Ovary (tissue), 3 donors: Measurements from ENCODE around the gene ATP6V0E1.

Experiments used
- EP300 ChIP-seq: sonication (generic); formaldehyde crosslinking; IDR thresholded peaks from one replicate; pipeline ENCODE4 v1.6.1; 2017; ENCODE audit warnings: antibody characterized with exemption
- POLR2A ChIP-seq: fragments of 450-650 bp; IDR thresholded peaks from one replicate; pipeline ENCODE4 v1.6.1; 2017; ENCODE audit warnings: antibody characterized with exemption, mild to moderate bottlenecking, moderate library complexity
- TF ChIP-seq, protein P1 (sequence below), 3 donors: fragments of 450-650 bp in 2 of 3; fragments of 200-600 bp in 1 of 3; IDR thresholded peaks; one replicate each; pipeline versions ENCODE4 v1.5.1 to v1.8.0; 2016 to 2022; ENCODE audit warnings: antibody characterized with exemption in 3 of 3, mild to moderate bottlenecking in 1 of 3
- donor health status: DM: no; HTN: no; CAD: no.

DNA sequence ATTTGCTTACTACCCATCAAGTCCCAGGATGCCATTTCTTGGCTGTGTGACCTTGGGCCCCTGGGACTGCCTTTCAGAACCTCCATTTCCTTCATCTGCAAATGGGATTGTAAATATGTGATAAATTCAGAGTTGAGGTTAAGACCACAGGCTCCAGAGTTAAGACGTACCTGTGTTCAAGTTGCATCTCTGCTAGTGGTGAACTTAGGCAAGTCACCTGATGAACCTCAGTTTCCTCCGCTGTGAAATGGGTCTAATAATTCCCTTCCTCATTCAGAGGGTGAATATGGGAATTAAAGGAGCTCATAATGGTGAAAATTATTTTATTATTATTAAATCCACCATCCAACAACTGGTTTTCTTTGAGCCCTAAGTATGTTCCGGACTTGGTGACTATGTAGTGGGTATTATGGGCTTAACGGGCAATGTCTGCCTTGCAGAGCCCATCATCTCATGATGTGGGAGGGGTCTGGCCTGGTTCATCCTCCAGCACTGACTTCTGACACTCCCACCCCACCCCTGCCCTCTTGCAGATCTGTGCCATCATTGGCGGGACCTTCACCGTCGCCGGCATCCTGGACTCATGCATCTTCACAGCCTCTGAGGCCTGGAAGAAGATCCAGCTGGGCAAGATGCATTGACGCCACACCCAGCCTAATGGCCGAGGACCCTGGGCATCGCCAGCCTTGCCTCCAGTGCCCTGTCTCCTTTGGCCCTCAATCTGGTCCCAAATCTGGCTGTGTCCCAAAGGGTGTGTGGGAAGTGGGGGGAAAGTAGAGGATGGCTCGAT is 33.2 kb upstream of the ATP6V0E1 start:
- TF ChIP-seq, protein P1, sequence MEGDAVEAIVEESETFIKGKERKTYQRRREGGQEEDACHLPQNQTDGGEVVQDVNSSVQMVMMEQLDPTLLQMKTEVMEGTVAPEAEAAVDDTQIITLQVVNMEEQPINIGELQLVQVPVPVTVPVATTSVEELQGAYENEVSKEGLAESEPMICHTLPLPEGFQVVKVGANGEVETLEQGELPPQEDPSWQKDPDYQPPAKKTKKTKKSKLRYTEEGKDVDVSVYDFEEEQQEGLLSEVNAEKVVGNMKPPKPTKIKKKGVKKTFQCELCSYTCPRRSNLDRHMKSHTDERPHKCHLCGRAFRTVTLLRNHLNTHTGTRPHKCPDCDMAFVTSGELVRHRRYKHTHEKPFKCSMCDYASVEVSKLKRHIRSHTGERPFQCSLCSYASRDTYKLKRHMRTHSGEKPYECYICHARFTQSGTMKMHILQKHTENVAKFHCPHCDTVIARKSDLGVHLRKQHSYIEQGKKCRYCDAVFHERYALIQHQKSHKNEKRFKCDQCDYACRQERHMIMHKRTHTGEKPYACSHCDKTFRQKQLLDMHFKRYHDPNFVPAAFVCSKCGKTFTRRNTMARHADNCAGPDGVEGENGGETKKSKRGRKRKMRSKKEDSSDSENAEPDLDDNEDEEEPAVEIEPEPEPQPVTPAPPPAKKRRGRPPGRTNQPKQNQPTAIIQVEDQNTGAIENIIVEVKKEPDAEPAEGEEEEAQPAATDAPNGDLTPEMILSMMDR (IDR thresholded peaks at IDR 0.05): no peak
- TF ChIP-seq POLR2A (no peak), EP300 (no peak)
